Right atrium auricular region (tissue), 2 donors: ENCODE measurements around the gene CYB5R2. TPM values are rescaled to one million over a fixed set of nuclear protein-coding genes. Genes with fewer than 3 reads are reported as not detected.

Source experiments
- DNase-seq: peaks from one replicate; pipeline ENCODE4 v3.0.0-alpha.2; 2019; ENCODE audit warnings: low spot score
- H3K27ac ChIP-seq, 2 donors: fragments of 200-600 bp; sonication (generic); 1 replicate in 1 of 2; 2 replicates in 1 of 2; pipeline ENCODE4 v1.5.1; 2016 to 2019
- H3K27me3 ChIP-seq, 2 donors: fragments of 200-600 bp; sonication (generic); one replicate each; pipeline versions ENCODE4 v1.5.1 to v1.6.0; 2017 to 2019
- H3K36me3 ChIP-seq: fragments of 200-600 bp; sonication (generic); one replicate; pipeline ENCODE4 v1.5.1; 2016
- H3K4me1 ChIP-seq, 2 donors: fragments of 200-600 bp; sonication (generic); one replicate each; pipeline versions ENCODE4 v1.5.1 to v1.6.0; 2017 to 2019
- H3K4me3 ChIP-seq, 2 donors: fragments of 200-600 bp; sonication (generic); 1 replicate in 1 of 2; 2 replicates in 1 of 2; pipeline ENCODE4 v1.5.1; 2017 to 2019; ENCODE audit warnings: mild to moderate bottlenecking in 1 of 2, moderate library complexity in 1 of 2
- H3K9me3 ChIP-seq, 2 donors: fragments of 200-600 bp; sonication (generic); one replicate each; pipeline ENCODE4 v1.5.1; 2019
- total RNA-seq, 2 donors: library from RNA; depleted of rRNA; stranded (reverse); fragments of >200 nt; gene quantifications; one replicate each; pipeline ENCODE4 v1.1.0, GENCODE V29; 2016
- TF ChIP-seq, protein P1 (sequence below), 2 donors: fragments of 200-600 bp; sonication (generic); IDR thresholded peaks; one replicate each; pipeline ENCODE4 v1.5.1; 2019; ENCODE audit warnings: antibody characterized with exemption in 2 of 2

CYB5R2 gene
- total RNA-seq, 2 donors from 2014 or later: 1.5 to 4.0 TPM

DNA sequence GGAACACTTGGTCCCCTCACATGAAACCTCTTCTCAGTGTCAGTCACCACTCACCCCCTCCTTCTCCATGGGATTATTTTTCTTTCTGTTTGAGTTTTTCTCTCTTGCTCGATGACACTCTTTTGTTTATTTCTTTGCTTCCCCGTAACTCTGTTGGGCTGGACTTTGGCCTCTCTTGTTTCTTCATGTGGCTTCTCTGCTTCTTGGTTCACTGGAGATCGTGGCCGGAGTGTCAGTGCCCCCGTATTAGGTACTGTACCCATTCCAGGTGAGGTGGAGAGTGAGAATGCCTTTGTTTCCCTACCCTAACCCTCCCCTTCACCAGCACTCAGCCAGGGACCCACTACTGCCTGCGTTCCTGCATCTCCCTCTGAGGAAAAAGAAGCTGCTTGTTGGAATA lies 32.5 kb downstream of the CYB5R2 start:
- no peak for DNase-seq
- no peak overlapping the region for H3K4me3 ChIP-seq
- no peaks in the 10 kb centered on the region for H3K9me3 ChIP-seq
- peaks cover 0 to 11% of the 10 kb centered on the region in 2 donors for H3K4me1 ChIP-seq
- H3K36me3 ChIP-seq: peaks cover 35% of the 10 kb centered on the region
- no peaks in the 10 kb centered on the region for H3K27me3 ChIP-seq
- TF ChIP-seq, protein P1, sequence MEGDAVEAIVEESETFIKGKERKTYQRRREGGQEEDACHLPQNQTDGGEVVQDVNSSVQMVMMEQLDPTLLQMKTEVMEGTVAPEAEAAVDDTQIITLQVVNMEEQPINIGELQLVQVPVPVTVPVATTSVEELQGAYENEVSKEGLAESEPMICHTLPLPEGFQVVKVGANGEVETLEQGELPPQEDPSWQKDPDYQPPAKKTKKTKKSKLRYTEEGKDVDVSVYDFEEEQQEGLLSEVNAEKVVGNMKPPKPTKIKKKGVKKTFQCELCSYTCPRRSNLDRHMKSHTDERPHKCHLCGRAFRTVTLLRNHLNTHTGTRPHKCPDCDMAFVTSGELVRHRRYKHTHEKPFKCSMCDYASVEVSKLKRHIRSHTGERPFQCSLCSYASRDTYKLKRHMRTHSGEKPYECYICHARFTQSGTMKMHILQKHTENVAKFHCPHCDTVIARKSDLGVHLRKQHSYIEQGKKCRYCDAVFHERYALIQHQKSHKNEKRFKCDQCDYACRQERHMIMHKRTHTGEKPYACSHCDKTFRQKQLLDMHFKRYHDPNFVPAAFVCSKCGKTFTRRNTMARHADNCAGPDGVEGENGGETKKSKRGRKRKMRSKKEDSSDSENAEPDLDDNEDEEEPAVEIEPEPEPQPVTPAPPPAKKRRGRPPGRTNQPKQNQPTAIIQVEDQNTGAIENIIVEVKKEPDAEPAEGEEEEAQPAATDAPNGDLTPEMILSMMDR (IDR thresholded peaks at IDR 0.05): no peak
- H3K27ac ChIP-seq: no peak overlapping the region

DNA sequence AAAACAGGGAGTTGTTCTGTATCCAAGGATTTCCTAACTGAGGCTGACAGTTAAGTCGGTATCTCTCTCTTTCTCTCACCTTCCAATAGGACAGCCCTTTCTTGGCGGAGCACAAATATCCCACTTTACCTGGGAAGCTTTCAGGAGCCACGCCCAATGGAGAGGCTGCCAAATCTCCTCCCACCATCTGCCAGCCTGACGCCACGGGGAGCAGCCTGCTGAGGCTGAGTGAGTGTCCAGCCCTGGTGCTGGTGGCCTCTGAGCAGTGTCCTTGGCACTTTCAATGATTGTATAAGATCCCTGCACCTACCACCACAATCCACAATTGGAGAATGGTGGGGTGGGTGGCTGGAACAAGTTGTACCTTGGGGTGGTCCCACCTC lies 33.7 kb downstream of the CYB5R2 start:
- Histone ChIP-seq H3K9me3 (no peaks in the 10 kb centered on the region), H3K4me1 (peaks cover 0 to 11% of the 10 kb centered on the region in 2 donors), H3K4me3 (no peak overlapping the region), H3K27me3 (no peaks in the 10 kb centered on the region), H3K36me3 (peaks cover 44% of the 10 kb centered on the region), H3K27ac (no peak overlapping the region)
- TF ChIP-seq, protein P1 (IDR thresholded peaks at IDR 0.05): no peak
- no peak for DNase-seq

DNA sequence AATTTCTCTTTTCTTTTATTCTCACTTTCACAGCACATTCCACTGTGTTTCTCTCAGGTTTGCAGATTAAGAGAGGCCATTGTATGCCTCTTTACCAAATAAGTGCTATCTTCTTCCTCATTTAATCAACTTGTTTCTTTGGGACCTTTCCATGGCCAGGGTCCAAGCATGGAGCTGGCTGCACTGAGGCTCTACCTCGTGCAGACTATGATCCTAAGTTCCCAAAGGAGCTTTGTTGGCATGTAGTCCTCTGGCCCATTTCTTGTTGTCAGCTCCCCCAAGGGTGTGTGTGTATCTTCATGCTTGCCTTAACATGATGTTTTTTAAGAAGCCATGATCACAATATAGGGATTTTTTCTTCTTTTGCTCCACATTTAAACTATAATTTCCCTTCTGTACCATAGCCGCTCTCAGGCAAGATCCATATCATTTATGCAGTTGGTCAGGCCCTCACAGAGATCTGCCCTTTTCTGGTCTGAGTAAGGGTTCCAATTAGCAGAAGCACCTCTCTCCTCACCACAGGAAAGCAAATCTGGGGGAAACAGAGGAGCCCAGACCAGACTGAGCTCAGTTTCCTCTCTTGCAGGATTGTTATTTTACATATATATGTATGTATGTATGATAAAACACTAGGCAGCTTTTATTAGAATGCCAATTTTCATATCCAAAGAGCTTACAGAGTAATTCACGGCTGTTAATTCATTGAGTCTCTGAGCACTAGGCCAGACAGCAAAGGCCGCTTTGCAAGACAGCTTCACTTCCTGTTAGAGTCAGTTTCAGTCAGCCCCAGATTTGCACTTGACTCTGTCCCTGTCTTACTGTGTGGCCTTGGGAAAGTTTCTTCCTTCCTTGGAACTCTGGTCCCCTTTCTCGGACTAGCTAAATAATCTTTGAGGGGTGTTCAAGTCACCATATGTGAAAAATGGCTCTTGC lies 34.3 kb downstream of the CYB5R2 start:
- peak overlapping the region; percentile 24 to 64 for H3K27ac ChIP-seq
- DNase-seq: no peak
- no peaks in the 10 kb centered on the region for H3K27me3 ChIP-seq
- no peak overlapping the region for H3K4me3 ChIP-seq
- peaks cover 50% of the 10 kb centered on the region for H3K36me3 ChIP-seq
- no peaks in the 10 kb centered on the region for H3K9me3 ChIP-seq
- H3K4me1 ChIP-seq: peaks cover 0 to 11% of the 10 kb centered on the region in 2 donors
- TF ChIP-seq, protein P1 (IDR thresholded peaks at IDR 0.05): no peak

DNA sequence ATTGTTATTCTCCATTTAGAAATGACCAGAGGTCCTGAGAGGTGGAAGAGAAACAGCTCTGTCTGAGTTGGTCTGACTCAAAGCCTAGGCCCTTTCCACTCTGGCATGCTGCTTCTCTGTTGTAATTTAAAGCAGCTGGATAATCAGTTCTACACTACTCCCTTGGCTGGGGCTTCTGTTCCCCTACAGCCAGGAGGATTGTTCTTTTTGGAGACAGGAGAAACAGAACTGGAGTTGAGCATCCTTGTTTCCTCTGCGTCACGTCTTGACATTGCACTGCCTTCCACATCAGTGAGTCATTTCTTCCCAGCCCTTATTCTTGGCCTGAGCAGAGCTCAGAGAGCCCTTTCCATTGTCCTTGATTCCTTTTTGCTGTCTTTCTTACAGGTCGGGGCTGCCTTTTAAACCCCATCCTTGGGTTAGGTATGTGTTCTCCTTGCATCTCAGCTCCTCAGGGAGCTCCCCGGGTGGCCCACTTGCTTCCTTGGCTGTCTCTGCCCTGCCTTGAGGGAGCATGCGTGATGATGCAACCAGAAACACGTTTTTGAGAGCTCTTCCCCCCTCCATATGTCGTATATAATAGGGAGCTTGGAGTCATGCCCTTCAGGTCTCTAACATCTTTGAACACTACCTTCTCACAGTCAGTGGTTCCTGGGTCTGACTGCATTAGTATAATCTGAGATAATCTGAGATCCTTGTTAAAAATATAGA lies 35.7 kb downstream of the CYB5R2 start:
- Histone ChIP-seq H3K36me3 (peaks cover 59% of the 10 kb centered on the region), H3K4me1 (peaks cover 0 to 11% of the 10 kb centered on the region in 2 donors), H3K4me3 (no peak overlapping the region), H3K9me3 (no peaks in the 10 kb centered on the region), H3K27ac (peak overlapping the region; percentile 55 to 64), H3K27me3 (no peaks in the 10 kb centered on the region)
- TF ChIP-seq, protein P1 (IDR thresholded peaks at IDR 0.05): no peak
- peak; percentile 85 for DNase-seq

DNA sequence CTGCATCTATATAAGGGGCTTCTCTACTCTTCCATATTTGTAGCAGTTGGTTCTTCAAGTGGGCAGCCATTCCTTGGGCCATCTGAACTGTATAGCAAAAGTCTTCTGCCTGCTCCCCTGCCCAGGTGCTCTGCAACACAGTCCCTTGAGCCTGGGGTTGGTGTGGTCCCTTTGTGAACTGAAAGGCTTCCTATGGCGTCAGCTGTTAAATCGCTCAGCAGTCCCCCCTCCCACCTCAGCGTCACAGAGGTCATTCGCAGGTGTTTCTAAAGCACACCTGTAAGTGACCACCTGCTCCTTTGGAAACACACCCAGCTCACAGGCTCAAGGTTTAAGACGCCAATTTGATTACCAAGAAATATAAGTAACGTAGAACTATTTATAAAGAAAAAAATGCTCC lies 37.0 kb downstream of the CYB5R2 start:
- Histone ChIP-seq H3K4me3 (no peak overlapping the region), H3K27me3 (no peaks in the 10 kb centered on the region), H3K27ac (peak overlapping the region in 1 of 2 donors; percentile 53), H3K36me3 (peaks cover 59% of the 10 kb centered on the region), H3K9me3 (no peaks in the 10 kb centered on the region), H3K4me1 (peaks cover 0 to 11% of the 10 kb centered on the region in 2 donors)
- DNase-seq: no peak
- TF ChIP-seq, protein P1 (IDR thresholded peaks at IDR 0.05): no peak
